T-helper 2 cell treated with Interferon-gamma antibody and Interleukin-4, amounts not matched to agents 100 ng/mL and 5 ng/mL, for 36 hours (primary cell): ENCODE data around the gene FBXW4. TPM values are rescaled to one million over a fixed set of nuclear protein-coding genes. Genes with fewer than 3 reads are reported as not detected.

Experiments used
- intact Hi-C: fragments of 100-400 bp; cut with micrococcal nuclease; formaldehyde crosslinking; loops from one replicate; pipeline ENCODE4 v1.15.1; 2023
- total RNA-seq: library from RNA; stranded (reverse); gene quantifications from 2 replicates; pipeline ENCODE4 v1.2.3, GENCODE V29; 2022

The FBXW4 gene
- total RNA-seq = 37.3 and 40.7 TPM in 2 replicates

DNA sequence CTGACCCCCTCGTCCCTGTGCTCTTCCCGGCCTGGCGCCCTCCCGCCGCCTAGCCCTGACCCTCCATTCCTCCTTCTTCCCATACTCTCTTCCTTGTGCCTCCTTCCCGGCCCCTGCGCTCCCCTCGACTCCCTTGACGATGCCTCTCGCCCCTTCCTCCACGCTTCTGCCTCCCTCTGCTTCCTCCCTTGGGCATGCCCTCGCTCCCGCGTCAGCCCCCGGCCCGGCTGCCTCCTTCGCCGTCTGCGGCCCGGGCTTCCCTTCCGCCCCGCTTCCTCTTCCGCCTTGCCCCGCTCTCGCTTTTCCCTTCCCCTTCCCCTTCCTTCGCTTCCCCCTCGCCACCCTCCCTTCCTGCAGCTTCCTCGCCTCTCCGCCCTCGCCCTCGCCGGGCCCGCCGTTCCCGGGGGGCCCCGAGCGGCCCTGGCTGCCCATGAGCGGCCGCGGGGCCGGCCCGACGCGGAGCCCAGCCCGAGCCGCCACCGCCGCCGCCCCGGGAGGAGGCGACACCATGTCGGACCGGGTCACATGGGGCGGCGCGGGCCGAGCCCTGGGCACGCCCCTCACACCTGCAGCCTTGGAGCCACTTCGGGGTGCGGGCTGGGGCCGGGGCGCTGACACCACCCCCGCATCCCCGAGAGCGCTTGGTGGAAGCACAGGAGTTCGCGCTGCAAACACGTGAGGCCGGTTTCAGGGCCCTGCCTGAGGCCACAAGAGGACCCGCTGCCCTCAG is at the start of gene FBXW4:
TSS of gene FBXW4 (minus strand) at position 497 of the 730 bp plus-strand sequence. CDS start at position 432, 65 bp downstream.
- intact Hi-C loops = loop anchor here (10.0 kb wide), 1 partner anchor 90 kb away; the partner anchor contains the start of gene NPM3

GRCh38 chr10:101744267-101744666 is 49.3 kb upstream of the FBXW4 start:
- intact Hi-C loops = no loop called here

DNA sequence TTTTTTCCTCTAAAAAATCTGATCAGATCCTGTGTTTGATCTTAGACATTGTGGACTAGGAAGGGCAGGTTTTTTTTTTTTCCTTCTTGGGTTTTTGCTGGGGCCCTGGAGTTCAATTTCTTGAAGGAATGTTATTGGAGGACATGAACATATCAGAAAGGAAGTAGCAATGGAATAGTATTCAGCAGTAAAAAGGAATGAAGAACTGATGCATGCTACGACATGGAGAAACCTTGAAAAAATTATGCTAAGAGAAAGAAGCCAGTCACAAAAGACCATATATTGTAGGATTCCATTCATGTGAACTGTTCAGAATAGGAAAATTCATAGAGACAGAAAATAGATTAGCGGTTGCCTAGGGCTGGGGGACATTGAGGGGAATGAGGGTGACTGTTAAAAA is 47.0 kb upstream of the FBXW4 start:
- intact Hi-C loops = no loop called here

DNA sequence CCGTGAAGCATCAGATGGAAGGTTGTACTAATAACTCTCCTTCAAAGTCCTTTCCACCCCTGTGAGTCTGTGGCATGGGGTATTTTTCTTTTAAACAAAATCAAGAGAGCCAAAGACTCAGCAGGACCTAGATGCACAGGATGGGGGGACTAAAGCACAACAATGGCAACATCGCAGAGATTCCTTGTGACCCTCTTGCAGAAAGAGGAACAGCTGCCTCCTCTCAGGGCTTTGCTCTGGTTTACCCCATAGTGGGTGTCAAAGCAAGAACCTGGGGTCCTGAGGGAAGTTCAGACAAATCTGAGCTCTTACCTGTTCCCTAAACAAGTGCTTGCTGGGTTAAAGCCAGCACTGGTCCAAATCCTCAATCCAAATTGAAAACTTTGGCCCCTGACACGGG is 41.7 kb upstream of the FBXW4 start:
- intact Hi-C loops = no loop called here

DNA sequence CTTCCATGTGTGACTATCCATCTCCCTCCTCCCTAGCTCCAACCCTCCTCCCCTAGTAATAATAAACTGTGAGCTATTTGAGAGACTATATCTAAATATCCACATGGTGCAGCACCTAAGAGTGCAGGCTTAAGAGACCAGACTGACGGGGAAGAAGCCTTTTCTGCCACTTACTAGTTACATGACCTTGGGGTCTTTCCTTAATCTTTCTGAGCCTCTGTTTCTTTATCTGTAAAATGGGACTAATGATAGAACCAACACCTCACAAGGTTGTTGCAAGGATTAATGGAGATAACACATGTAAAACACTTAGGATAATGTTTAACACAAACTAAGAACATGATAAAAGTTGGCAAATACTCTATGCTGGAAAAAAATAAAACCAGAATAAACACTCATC is 37.1 kb upstream of the FBXW4 start:
- intact Hi-C loops = no loop called here

DNA sequence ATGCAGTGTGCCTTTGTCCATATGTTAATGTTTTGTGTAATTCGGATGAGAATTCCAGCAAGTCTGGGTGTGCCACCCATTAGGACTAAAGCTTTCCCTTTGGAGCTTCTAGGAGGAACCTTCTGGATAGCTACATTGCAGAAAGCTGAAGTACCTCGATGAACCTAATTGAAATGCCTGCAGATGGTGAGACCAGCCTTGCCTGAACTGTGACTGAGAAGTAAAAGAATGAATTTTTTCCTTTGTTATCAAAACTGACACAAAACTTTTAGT is 31.1 kb upstream of the FBXW4 start:
- intact Hi-C loops = no loop called here

- intact Hi-C loops = no loop called here
Measured at GRCh38 chr10:101725296-101726114, 30.5 kb upstream of the FBXW4 start.

GRCh38 chr10:101724446-101724845 is 29.5 kb upstream of the FBXW4 start:
- intact Hi-C loops = no loop called here

GRCh38 chr10:101723176-101723575 is 28.2 kb upstream of the FBXW4 start:
- intact Hi-C loops = no loop called here

DNA sequence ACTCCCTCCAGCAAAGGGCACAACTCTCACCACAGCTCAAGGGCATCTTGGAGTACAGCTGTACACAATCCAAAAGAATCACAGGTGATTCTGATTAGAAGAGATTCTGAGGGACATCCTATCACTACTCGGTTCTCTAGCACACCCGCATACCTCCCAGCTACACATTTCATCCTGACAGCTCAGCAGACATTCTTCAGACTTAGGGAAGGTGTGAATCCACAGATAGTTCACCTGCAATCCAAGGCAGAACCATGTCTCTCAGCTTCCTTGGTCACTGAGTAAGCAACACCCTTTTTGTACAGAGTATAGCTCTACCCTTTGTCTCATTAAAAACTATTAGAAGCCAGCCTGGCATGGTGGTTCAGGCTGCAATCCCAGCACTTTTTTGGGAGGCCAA is 26.8 kb upstream of the FBXW4 start:
- intact Hi-C loops = no loop called here

GRCh38 chr10:101720606-101721230 is 25.7 kb upstream of the FBXW4 start:
- intact Hi-C loops = no loop called here

DNA sequence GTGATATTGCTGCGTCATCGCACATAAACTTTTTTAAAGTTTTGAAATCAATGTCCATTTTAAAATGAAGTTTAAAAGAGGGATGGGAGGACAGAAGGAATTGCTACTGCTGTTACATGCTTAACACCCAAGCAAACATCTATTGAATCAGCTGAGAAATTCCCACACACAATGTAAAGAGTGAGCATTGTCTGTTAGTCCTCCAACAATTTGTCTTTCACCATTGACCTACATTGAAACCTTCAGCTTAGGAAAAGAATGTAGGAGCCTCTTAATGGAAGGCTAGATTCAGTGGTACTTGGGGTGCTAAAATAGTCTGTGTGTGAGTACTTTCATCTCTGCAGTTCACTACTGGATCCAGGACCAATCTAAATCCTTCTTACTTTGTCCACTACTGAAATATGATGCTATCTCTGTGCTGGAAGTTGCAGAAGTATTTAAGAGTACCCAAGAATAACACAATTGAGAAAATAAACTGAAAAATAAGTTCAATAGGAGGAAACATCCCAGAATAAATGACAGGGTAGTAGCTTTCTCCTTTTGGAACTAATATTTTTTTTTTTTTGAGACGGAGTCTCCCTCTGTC is 23.8 kb upstream of the FBXW4 start:
- intact Hi-C loops = no loop called here

DNA sequence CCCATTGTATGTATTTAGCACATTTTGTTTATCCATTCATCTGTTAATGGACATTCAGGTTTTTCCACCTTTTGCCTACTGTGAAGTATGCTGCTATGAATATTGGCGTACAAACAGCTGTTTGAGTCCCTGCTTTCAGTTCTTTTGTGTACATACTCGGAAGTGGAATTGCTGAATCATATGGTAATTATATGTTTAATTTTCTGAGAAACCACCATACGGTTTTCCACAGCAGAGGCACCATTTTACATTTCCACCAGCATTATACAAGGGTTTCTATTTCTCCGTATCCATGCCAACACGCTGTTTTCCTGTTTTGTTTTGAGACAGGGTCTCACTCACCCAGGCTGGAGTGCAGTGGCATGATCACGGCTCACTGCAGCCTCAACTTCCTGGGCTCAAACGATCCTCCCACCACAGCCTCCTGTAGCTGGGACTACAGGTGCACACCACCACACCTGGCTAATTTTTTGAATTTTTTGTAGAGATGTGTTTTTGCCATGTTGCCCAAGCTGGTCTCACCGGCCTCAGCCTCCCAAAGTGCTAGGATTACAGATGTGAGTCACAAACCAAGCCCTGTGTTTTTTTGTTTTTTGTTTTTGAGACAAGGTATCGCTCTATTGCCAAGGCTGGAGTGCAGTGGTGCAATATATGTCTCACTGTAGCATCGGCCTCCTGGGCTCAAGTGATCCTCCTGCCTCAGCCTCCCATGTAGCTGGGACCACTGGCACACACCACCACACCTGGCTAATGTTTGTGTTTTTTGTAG is 22.1 kb upstream of the FBXW4 start:
- intact Hi-C loops = no loop called here

GRCh38 chr10:101712997-101713396 is 18.0 kb upstream of the FBXW4 start:
- intact Hi-C loops = no loop called here

DNA sequence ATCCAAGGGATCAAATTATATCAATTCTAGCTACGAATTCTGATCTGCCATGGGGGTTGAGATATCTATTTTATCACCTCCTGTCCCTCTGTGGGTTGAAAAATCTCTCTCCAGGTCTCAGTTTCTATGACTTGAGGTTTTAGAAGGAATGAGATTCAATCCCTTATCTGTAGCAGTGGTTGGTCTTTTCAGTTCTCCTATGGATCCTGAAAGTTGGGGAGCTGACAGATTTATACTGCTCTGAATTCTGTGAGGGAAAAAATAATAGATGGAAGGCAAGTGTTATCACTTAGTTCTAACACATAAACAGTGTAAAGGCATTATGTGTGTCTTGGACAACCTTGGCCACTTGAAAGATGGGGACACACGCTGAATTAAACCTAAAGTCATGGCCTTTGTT is 15.8 kb upstream of the FBXW4 start:
- intact Hi-C loops = no loop called here

DNA sequence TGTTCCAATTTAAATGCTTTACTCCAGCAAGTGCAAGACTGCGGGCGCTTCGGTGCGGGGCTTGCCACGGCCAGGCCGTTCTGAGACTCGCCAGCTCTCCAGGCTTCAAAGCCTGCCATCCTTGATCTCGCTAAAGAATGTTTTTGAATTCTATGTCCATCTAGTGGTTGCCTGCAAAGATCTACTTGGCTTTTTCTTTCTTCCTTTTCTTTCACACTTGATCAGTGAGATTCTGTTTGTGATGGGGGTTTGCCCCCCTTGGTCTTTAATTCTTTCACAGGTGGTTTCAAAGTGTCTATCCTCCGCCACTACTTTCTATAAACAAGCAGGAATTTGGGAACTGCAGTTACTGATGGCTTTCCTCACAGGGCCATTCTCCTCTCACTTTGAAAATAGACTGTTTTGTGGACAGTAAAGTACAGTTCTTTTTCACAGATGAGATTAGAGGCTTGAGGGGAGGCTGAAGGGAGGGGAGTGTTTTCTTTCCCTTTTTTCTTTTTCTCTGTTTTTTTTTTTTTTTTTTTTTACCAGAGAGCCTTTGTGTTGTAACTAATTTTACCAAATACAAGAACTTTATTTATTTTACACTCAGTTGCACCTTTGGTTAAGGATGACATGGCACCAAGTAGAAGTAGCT is 15.2 kb upstream of the FBXW4 start:
- intact Hi-C loops = no loop called here

- intact Hi-C loops = no loop called here
Measured at GRCh38 chr10:101709359-101710058, 14.5 kb upstream of the FBXW4 start.

DNA sequence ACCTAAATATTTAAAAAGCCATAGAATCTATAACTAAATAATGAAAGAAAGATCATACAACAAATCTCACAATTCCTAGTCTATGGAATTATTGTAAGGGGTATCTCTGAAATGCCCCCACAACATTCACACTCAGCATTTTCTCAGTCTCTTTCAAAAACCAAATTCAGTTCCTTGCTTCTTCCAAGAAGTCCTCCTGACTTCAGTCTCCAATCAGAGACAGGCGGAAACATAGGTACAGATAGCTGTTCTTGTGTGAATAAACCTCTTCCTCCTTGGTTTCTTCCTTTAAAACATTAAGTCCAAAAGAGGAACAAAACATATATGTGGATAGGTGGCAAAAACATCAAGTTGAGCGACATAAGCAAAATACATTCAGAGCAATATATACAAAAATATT is 13.9 kb upstream of the FBXW4 start:
- intact Hi-C loops = no loop called here

GRCh38 chr10:101708073-101708472 is 13.1 kb upstream of the FBXW4 start:
- intact Hi-C loops = no loop called here

- intact Hi-C loops = no loop called here
Measured at GRCh38 chr10:101704331-101704730, 9.4 kb upstream of the FBXW4 start.
